ENCODE data around the gene THYN1. TPM values are rescaled to one million over a fixed set of nuclear protein-coding genes. Genes with fewer than 3 reads are reported as not detected.
"Not testable (repeated sequence)": the region's sequence is repeated elsewhere in the genome, so short reads cannot be mapped to it uniquely, and the experiment has no call there.

Gene THYN1
- polyA plus RNA-seq, 3 donors, result 81.3 to 91.4 (median 82.2) TPM

DNA sequence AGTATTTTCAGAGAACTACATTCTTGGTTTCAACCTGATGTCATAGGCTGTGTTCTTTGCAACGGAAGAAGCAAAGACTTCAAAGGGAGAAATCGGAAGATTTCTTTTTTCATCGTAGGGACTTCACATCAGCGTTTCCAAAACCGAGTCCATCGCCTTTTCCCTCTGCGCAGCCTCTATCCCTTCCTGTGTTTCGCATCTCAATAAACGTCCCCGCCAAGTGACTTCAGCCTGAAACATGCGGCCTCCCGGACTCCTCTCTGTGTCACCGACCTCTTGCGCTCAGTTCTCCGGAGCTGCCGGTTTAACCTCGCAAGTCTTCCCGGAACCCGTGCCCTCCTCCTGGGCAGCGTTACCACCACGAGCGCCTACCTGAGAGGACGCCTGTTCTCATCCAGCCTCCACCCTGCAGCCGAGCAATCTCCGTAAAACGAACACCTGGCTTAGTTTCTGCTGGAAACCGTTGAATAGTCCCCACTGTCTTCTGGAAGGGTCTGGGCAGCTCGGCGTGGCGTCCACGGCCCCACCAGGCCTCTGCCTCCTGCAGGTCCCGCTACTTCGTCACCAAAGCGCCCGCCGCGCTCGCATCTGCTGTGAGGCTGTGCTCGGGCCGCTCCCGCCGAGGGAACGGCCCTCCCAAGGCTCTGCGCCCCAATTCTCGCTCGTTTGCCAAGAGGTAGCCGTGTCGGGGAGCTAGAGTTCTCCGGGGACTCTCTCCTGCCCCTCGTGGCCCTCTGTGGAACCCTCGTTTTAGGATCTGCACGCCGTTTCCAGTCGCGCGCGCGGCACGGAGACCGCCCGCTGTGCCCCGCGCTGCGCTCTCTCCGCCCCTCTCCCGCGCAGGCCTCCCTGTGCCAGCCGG lies 22.6 kb upstream of the THYN1 start, which contains the start of gene GLB1L3:
GLB1L3 (plus strand) TSS at position 846 of the 862 bp plus-strand sequence. CDS start 362 bp downstream, outside the sequence.
- DNase-seq (ENCODE audit: low read depth in 3 of 3, low spot score in 2 of 3), result peak in 1 of 3 donors; percentile 51

DNA sequence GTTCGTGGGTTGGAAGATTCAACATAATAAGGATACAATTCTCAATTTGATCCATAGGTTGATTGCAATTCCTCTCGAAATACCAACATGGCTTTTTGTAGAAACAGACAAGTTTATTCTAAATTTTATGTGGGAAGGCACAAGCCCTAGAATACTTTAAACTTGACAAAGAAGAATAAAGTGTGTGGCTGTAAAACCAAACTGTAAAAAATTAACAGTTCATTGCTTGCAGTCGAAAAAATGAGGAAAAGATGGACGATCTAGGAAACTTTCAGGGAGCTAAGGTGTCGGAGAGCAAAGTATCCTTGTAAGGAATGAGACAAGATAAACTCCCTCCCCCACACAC lies 22.0 kb upstream of the THYN1 start:
- no peak for DNase-seq (ENCODE audit: low read depth in 3 of 3, low spot score in 2 of 3)

DNA sequence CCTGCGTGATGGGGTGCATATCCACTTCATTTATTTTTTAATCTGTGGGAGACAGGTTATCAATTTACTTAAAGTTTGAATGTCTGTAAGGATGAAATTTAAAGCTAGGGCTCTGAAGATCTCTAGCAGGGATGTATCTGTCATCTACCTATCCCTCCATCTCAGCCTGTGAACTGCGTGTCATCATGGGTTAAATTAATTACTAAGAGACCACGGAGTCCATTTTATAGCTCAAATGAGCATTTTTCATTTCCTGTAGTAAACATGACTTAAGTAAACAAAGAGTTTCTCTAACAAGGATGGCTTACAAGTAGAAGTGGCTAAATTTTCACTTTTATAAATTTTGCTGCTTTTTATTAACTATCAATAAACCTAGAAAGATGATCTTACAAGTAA lies 20.2 kb upstream of the THYN1 start:
- no peak for DNase-seq (ENCODE audit: low read depth in 3 of 3, low spot score in 2 of 3)

DNA sequence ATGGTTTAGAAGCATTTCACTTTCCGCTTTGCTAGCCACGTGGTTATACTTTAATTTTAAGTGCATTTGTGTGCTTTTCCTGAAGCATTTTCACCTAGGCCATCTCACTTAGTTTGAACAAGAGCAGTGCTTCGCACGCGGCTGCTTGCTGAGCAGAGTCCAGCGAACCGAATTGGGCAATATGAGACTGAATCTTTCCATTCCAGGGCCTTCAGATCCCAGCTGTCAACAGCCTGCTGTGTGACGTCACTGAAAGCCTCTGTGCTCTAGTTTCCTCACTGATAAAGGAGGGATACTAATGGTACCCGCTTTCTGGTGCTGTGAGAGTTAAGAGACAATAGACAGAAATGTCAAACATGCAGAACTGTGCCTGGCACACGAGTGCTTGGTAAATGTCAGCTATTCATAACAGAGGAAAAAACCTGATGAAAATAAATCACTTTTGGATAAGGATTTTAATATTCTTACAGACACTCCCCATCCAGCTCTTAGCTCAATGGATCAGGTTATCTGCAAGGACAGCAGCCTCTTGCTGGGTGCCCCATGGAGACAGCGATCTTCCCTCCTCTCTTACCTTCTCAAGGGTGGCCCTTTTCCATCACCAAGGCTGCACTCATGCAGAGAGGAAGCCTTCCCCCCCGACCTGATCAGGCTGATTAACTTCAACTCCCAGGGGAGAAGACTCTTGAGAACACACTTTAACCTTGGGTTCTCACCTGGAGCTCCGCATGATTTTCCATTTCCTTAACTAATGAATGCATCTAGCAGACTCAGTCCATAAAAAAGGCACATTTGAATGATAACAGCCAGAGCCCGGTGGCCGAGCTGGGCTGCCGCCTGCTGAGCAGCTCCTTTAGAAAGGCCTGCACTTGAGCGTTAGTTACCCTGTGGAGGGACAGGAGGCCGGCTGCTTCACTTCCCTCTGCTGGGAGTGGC lies 19.5 kb upstream of the THYN1 start:
- no peak for DNase-seq (ENCODE audit: low read depth in 3 of 3, low spot score in 2 of 3)

DNA sequence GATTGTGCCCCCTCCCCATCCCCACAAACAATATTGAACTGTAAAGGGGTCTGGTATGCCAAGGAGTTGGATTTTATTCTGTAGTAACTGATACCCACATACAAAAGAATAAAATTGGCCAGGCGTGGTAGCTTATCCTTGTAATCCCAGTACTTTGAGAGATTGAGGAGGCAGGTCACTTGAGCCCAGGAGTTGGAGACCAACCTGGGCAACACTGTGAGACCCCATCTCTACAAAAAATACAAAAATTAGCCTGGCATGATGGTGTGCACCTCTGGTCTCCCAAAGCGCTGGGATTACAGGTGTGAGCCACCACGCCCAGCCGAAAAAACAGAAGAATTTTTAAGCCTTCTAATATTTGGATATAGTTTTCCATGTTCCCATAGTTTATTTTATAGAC lies 18.8 kb upstream of the THYN1 start:
- DNase-seq (ENCODE audit: low read depth in 3 of 3, low spot score in 2 of 3), result no peak

DNA sequence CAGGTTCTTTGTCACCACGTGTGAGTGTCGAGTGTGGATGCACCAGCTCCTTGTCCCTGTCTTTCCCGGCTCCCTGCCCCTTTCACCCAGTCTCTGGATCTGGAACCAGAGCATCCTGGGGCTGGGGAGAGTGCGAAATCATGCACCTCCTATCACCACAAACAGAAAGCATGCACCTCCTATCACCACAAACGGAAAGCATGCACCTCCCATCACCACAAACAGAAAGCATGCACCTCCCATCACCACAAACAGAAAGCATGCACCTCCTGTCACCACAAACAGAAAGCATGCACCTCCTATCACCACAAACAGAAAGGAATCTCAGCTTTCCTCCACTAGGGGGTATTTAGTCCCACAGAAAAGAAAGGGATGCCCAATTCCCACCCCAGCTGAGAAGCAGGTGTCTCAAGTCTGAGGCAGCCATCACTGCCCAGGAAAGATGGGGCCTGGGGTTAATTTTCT lies 17.1 kb upstream of the THYN1 start:
- no peak for DNase-seq (ENCODE audit: low read depth in 3 of 3, low spot score in 2 of 3)

DNA sequence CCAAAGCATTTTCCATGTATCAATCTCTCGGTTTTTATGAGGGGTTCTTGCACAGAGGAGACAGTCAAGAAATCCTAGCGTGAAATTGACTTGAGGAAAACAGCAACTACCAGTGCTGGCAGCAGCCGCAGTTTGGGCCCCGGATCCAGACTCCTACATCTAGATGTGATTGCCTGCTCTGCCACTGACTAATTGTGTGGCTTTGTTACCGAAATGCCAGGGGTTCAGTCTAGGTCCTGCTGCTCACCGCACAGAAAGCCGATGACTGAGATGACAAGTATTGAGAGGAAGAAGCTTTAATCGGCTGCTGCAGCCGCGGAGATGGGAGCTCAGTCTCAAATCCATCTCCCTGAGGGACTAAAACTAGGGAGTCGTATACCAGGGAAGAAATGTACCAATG lies 14.8 kb upstream of the THYN1 start:
- no peak for DNase-seq (ENCODE audit: low read depth in 3 of 3, low spot score in 2 of 3)

DNA sequence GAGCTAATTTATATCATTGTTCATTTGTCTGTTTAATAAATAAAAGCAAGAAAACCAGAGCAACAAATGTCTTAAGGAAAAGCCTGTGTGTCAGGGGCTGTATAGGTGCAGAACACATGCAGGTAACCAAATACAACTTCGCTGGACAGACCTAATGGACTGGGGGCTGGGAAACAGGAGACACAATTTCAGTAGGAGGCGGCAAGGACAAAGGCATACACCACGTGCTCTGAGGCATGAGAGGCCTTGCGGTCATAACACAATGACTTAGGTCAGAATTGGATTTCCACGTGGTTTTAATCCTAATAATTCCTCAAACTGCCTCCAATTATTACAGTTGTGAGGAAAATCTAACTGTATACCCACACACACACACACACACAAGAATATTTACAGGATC lies 14.3 kb upstream of the THYN1 start:
- no peak for DNase-seq (ENCODE audit: low read depth in 3 of 3, low spot score in 2 of 3)

DNA sequence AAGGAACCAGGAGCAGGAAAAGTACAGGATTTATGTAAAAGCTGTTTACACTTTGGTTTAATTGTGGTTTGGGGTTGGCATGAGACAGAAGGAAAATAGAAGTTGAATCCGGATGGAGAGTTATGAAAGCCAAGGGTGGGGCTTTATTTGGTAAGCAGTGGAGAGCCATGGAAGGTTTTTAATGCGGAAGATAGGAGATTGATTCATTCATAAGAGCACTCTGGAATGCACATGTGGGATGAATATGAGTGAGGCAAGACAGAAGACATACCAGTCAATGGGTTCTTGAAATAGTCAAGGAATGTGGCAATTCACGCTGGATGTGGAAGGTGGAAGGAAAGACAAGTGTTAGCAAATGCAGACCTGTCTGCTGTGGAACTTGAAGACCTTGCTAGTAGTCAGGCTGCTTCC lies 13.7 kb upstream of the THYN1 start:
- DNase-seq (ENCODE audit: low read depth in 3 of 3, low spot score in 2 of 3), result no peak

DNA sequence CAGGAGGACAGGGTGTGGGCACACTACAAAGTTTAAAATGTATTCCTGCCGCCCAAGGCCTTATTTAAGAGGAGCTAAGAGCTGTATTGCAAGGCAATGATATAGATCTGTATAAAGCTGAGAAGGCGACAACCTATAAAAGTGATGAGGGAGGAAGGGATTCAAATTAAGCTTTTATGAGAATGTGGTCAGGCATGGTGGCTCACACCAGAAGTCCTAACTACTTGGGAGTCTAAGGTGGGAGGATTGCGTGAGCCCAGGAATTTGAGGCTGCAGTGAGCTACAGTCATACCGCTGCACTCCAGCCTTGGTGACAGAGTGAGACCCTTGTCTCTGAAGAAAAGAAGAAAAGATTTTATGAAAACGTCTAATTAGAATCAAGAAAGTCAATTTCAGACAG lies 13.3 kb upstream of the THYN1 start:
- DNase-seq (ENCODE audit: low read depth in 3 of 3, low spot score in 2 of 3), result no peak

DNA sequence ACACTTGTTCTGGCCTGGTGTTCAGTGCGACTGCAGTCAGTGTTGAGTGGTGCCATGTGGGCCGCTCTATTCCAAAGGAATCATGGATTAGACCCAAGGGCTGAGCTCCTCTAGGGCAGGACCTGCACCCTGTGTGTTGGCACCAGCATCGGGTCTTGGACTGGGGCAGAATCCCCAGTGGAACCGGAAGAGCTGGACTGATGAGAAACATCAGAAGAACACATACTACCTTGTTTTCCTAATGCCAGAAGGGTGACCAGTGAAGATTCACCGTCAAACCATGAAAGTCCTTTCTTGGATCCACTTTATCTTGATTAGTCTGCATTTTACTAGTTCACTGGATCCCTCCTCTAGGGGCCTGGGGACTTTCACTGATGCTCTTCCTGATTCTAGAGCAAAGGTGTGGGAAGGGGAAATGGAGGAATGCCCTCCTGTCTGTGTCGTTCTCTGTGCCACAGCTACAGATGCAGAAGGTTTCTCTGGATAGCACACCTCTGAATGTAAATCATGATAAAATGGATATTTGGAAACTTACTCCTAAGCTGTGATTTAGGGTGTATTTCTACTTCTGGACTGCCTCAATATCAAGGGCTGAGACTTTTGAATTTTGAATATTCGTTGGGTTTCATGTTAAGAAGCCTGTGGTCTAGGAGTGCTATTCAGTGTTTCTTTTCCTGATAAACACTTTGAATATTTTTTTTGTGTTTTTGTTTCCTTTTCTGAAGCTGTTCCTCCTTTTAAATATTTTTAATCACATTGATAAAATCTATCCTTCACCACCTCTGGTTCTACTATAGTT lies 12.0 kb upstream of the THYN1 start:
- no peak for DNase-seq (ENCODE audit: low read depth in 3 of 3, low spot score in 2 of 3)

DNA sequence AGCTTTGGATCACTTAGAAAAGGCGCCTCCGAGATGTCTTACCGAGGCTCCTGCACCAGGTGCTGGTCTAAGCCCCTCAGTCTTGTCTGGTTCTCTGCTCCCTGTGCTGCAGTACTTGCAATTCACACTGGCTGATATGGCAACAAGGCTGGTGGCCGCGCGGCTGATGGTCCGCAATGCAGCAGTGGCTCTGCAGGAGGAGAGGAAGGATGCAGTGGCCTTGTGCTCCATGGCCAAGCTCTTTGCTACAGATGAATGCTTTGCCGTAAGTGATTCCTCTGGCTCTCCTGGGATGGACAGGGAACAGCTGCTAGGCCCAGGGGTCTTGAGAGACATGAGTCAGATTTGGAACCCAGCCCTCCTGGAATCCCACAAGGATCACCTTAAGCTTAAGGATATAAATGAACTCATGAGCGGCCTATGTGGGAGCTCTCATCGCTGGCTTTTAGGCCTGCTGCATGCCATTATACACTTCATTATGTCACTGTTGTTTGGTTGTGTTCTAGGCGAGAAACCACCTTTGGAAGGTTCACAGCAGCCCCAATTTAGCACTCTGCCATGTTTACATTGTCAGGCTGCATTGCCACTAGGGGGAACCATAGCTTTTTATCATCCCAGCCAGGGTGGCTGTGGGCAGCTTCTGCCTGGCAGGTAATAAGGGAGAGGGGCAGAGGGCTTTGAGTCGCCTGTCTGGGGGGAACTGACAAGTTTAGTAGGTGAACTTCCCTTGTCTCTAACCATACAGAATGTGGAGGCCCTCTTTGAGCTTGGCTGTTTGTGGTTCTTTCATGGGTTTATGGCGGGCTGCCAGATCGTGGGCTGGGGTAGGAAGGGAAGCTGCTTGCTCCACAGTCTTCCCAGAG lies 8.7 kb upstream of the THYN1 start:
- no peak for DNase-seq (ENCODE audit: low read depth in 3 of 3, low spot score in 2 of 3)

DNA sequence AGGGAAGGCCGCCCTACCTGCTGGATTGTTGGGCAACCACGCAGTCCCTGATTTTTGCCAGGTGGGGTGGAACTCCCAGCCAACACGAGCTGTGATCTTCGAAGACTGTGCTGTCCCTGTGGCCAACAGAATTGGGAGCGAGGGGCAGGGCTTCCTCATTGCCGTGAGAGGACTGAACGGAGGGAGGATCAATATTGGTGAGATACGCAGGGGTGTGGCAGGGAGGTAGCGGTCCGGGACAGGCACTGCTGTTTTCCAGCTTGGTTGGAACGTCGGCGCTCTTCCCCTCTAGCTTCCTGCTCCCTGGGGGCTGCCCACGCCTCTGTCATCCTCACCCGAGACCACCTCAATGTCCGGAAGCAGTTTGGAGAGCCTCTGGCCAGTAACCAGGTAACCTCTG lies 7.8 kb upstream of the THYN1 start:
- DNase-seq (ENCODE audit: low read depth in 3 of 3, low spot score in 2 of 3), result no peak

DNA sequence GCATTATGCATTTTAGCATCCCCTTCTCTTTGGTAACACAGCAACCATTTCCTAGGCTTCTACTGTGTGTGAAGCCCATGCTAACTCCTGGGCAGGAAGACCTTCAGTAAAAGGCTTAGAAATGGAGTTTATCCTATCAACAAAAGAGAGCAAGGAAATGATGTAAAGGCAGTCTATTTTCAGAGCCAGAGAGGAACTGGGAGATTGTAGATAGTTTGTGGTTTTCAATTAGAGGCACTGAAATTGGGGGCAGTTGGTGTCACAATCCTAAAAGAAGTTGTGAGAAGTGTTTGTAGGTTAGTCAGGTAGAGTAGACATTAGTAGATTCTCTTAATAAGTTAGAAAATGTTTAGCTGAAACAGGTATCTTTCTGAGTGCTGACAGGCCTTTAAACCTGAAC lies 7.4 kb upstream of the THYN1 start:
- no peak for DNase-seq (ENCODE audit: low read depth in 3 of 3, low spot score in 2 of 3)

DNA sequence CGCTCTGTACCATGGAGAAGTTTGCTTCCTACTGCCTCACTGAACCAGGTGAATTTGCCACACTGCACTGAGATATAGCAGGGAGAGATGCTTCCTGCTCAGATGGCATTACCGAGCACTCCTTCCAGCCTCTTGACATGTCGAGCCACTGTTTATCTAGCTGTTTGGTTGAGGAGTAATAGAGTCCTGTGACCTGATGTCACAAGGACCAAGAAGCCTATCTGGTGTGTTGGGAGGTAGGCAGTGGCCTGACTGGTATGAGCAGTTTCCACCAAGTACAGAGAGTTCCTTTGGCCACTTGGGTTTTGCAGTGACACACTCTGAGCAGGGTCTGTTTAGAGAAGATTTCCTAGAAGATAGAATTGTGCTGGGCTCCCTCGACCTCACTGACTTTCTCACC lies 5.4 kb upstream of the THYN1 start:
- no peak for DNase-seq (ENCODE audit: low read depth in 3 of 3, low spot score in 2 of 3)

DNA sequence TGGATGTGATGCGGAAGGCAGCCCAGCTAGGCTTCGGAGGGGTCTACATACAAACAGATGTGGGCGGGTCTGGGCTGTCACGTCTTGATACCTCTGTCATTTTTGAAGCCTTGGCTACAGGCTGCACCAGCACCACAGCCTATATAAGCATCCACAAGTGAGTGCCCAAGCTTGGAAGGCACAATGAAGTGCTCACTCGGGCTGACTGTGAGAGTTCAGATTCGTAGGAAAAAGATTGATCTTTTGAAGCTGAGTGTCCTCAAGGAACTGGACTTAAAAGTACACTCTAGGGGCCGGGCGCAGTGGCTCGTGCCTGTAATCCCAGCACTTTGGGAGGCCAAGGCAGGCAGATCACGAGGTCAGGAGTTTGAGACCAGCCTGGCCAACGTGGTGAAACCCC lies 3.9 kb upstream of the THYN1 start:
- DNase-seq (ENCODE audit: low read depth in 3 of 3, low spot score in 2 of 3), result no peak

DNA sequence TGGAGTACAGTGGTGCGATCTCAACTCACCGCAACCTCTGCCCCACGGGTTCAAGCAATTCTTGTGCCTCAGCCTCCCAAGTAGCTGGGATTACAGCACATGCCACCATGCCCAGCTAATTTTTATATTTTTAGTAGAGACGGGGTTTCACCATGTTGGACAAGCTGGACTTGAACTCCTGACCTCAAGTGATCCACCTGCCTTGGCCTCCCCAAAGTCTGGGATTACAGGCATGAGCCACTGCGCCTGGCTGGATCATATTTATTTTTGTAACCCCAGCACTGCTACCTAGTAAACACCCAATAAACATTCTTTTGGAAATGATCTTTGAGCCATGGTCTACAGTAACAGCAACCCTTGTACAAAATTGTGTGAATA lies 2.0 kb upstream of the THYN1 start:
- DNase-seq (ENCODE audit: low read depth in 3 of 3, low spot score in 2 of 3), result not testable (repeated sequence)

DNA sequence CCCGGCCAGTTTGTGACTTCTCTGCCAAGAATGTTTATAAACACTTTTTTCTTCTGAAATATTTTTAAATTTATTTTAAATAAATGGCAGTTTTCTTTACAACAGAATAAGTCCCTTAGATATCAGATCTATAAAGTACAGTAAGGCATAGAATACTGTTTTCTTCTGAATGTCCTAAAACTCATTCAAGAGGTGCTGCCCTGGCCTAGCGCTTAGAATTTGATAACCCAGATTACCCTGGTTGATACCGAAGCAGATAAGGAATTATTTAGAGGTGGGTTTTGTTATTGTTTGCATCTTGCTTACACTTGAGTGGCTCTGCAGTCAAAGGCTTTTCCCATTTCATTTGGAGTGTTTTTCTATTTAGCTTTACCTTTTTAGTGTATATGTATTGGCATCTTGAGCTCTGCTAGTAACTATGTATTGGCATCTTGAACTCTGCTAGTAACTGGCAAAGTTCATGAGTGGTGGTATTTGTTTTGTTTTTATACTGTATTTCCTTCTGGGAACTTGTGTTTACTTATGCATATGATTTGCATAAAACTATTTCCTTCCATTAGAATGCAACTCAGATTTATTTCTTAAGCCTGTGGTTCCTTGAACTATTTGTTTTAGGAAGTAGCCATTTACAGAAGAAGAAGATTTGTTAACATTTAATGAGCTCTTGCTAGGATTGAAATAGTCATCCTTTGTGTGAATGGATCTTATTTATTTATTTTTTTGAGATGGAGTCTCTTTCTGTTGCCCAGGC lies 1.5 kb upstream of the THYN1 start:
- DNase-seq (ENCODE audit: low read depth in 3 of 3, low spot score in 2 of 3), result no peak
